OCI-LY7 (cell line): ENCODE measurements around the gene PDIA2.

Experiments used
- EZH2phosphoT487 ChIP-seq: fragments of 200-600 bp; sonication (generic); IDR thresholded peaks from 2 replicates; pipeline ENCODE4 v1.6.1; 2018; ENCODE audit warnings: low read depth, borderline replicate concordance, mild to moderate bottlenecking, mixed run types, antibody characterized with exemption, low read length, moderate library complexity, mixed read lengths
- TF ChIP-seq, protein P1 (sequence below): fragments of 200-600 bp; sonication (generic); conservative IDR thresholded peaks from 2 replicates; pipeline ENCODE4 v1.5.1; 2014; ENCODE audit warnings: mild to moderate bottlenecking, antibody characterized with exemption, low read length, moderate library complexity, mixed read lengths

DNA sequence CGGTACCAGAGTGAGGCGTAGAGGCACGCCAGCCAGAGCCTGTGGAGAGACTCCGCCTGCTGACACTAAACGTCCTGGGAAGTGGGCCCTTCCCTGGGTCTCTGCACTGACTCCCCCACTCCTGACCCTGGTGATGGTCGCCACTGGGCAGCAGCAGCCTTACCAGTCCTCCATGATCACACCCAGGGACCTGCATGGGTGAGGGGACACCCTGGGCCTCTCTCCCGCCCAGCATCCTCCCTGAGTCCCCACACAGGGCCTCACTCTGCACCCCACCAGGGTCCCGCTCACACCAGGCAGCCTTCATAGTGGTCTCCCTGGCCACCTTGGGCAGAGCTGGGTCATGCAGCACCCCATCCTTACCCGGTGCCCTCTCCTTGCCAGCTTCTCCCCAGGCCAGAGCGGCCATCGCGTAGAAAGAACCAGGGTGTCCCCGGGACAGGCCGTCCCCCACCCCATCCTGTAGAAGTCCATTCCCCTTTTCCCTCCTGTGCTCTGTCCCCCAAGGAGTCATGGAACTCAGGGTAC, 17.9 kb upstream of the PDIA2 start:
- TF ChIP-seq, protein P1, sequence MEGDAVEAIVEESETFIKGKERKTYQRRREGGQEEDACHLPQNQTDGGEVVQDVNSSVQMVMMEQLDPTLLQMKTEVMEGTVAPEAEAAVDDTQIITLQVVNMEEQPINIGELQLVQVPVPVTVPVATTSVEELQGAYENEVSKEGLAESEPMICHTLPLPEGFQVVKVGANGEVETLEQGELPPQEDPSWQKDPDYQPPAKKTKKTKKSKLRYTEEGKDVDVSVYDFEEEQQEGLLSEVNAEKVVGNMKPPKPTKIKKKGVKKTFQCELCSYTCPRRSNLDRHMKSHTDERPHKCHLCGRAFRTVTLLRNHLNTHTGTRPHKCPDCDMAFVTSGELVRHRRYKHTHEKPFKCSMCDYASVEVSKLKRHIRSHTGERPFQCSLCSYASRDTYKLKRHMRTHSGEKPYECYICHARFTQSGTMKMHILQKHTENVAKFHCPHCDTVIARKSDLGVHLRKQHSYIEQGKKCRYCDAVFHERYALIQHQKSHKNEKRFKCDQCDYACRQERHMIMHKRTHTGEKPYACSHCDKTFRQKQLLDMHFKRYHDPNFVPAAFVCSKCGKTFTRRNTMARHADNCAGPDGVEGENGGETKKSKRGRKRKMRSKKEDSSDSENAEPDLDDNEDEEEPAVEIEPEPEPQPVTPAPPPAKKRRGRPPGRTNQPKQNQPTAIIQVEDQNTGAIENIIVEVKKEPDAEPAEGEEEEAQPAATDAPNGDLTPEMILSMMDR, result no peak
- TF ChIP-seq EZH2phosphoT487, result no peak
